ENCODE measurements around the gene PHLDA2. TPM values are rescaled to one million over a fixed set of nuclear protein-coding genes. Genes with fewer than 3 reads are reported as not detected.

PHLDA2 gene
- total and polyA plus RNA-seq, 5 experiments from 2014 or later = 0.69 to 0.83 TPM; not detected in 3

DNA sequence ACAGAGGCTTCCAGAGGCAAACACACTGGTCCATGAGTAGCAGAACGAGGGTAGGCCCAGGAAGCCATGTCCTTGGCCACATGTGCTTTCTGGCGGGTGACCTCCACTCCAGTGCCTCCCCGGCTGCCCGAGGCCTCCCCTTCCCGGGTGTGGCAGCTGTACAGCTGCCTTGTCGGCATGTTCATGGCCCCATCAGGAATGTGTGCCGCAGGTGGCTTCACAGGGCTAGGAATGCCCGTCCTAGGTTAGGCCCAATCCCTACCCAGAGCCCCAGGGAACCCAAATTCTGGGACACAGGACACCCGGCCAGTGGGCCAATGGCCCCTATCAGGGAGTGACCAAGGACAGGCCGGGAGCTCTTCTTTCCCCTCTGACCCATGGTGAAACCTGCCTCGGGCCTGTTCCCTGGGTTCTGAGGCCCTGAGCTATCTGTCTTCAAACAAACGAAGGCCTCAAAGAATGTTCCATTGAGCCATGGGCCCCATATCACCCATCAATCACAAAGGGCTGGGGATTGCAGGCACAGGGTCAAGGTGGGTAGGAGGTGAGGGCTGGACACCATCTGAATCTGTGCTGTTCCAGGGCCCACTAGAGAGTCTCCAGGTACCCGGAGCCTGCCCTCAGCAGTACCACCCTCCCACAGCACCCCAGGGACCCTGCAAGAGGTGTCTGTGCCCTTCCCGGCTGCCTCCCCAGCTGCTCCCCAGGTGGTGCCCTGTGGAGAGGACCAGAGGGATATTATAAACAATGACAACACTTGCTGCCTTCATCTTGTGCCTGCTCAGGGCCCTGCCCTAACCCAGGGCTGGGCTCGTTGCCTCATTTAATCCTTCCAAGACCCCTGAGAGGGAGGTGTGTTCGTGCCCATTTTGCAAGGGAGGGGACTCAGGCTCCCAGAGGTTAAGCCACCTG lies 39.6 kb downstream of the PHLDA2 start:
- ATAC-seq (no peak), DNase-seq (no peak)
- Mint-ChIP-seq H3K27ac (peak overlapping the region in 5 of 10 donors; percentile 3 to 84 (median 44)), H3K27me3 (no peaks in the 10 kb centered on the region), H3K9me3 (no peaks in the 10 kb centered on the region), H3K36me3 (no peaks in the 10 kb centered on the region), H3K4me1 (peaks cover 25 to 39% (median 39%) of the 10 kb centered on the region in 4 donors), H3K4me3 (peak overlapping the region in 1 of 10 donors; percentile 9)
- POLR2A ChIA-PET = interaction anchor here (3.2 to 4.4 kb wide), 2 partner anchors 356 kb away, joined by 31 to 57 read pairs; no protein-coding TSS in a partner anchor

DNA sequence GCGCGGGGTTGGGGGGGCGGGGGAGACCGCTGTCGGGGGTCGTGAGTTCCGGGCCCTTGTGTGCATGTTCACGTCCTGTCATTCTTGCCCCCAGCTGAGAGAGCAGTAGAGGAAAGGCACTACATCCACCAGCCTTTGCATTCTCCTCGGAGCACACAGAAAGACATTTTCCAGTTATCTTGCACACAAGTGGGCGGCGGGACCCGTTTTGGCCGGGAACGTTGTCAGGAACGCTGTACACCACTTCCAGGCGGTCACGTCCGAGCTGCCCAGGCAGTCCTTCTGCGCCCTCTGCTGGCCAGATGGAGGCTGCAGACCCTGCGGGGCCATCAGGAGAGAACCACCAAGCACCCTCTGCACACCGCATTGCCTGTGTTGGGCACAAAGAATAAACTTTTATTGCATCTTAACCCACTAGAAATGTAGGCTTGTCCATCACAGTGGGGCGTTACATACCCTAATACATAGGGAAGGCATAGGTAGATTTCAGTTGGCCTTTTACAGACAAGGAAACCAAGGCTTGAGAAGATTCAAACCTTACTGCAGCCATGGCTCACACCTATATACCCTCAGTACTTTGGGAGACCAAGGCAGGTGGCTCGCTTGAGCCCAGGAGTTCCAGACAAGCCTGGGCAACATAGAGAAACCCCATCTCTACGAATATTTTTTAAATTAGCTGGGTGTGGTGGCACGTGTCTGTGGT lies 40.8 kb downstream of the PHLDA2 start:
- Mint-ChIP-seq H3K4me3 (peak overlapping the region in 4 of 10 donors; percentile 17 to 45 (median 40)), H3K27ac (peak overlapping the region in 5 of 10 donors; percentile 34 to 77 (median 58)), H3K4me1 (peaks cover 25 to 37% (median 37%) of the 10 kb centered on the region in 4 donors), H3K36me3 (no peaks in the 10 kb centered on the region), H3K9me3 (no peaks in the 10 kb centered on the region), H3K27me3 (no peaks in the 10 kb centered on the region)
- ATAC-seq (peak; percentile 27 to 31), DNase-seq (peak; percentile 67 to 90 (median 82))
- POLR2A ChIA-PET = interaction anchor here (1.0 to 4.4 kb wide), 3 partner anchors 10 to 355 kb away, joined by 3 to 57 read pairs (median 3); no protein-coding TSS in a partner anchor

DNA sequence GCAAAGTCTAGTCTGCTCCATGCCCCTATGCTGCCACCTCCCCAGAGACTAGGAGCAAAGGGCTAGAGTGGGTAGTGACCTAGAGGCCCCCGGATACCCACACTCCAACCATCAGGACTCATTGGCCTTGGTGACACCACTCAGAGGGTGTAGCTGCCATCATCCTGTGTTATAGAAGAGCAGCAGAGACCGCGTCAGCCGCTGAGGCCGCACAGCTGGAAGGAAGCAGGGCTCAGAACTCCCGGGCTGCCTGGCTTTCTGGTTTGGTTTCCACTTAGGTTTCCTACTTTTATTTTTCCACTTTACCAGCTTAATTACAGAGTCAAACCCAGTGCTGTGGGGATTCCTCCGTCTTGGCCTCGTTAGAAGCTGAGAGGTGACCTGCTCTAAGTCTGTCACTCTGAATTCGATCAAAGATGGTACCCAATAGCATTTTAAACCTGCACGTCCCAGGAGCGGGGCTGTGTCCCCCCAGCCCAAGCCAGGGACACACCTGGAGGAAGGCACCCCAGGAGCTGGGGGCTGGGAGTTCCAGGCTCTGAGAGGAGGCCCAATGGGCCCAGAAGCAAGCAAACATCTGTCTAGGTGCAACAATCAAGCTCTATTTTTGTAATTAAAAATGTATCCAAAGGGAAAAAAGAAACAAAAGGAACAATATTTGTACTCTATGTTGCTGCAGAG lies 41.6 kb downstream of the PHLDA2 start:
- Mint-ChIP-seq H3K4me1 (peaks cover 22 to 40% (median 34%) of the 10 kb centered on the region in 4 donors), H3K9me3 (no peaks in the 10 kb centered on the region), H3K27ac (peak overlapping the region in 9 of 10 donors; percentile 32 to 92 (median 70)), H3K4me3 (peak overlapping the region in 8 of 10 donors; percentile 36 to 80 (median 68)), H3K36me3 (no peaks in the 10 kb centered on the region), H3K27me3 (peaks cover 0 to 2% (median 0%) of the 10 kb centered on the region in 5 donors)
- ATAC-seq = no peak
- POLR2A ChIA-PET = interaction anchor here (1.0 to 4.4 kb wide), 5 partner anchors 11 to 354 kb away, joined by 3 to 57 read pairs (median 3); a partner anchor contains a TSS
- DNase-seq = no peak

DNA sequence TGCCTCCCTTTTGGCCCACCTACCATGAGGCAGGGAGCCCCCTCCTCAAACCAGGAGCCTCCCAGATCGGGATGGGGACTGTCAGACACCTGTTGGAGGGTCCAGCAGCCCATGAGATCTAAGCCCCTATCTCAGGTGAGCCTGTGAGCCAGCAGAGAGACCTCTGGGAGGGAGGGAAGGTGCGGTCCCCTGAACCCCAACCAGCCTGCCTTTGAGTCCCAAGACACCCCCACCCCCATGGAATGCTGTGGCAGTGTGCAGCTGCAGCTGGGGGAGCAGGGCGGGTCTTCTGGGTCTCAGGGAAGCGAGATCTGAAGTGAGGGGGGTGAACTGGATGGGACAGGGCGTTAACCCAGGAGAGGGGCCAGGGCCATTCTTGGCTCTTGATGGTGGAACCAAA lies 42.3 kb downstream of the PHLDA2 start:
- ATAC-seq (no peak), DNase-seq (no peak)
- H3K4me1 Mint-ChIP-seq = peaks cover 20 to 36% (median 29%) of the 10 kb centered on the region in 4 donors
- POLR2A ChIA-PET = interaction anchor here (1.0 to 4.4 kb wide), 4 partner anchors 11 to 354 kb away, joined by 3 to 57 read pairs (median 4); a partner anchor contains a TSS
- peak overlapping the region in 9 of 10 donors; percentile 30 to 92 (median 70) for H3K27ac Mint-ChIP-seq
- H3K4me3 Mint-ChIP-seq = peak overlapping the region; percentile 39 to 80 (median 66)
- H3K27me3 Mint-ChIP-seq = peaks cover 0 to 2% (median 0%) of the 10 kb centered on the region in 5 donors
- H3K36me3 Mint-ChIP-seq = no peaks in the 10 kb centered on the region
- no peaks in the 10 kb centered on the region for H3K9me3 Mint-ChIP-seq

DNA sequence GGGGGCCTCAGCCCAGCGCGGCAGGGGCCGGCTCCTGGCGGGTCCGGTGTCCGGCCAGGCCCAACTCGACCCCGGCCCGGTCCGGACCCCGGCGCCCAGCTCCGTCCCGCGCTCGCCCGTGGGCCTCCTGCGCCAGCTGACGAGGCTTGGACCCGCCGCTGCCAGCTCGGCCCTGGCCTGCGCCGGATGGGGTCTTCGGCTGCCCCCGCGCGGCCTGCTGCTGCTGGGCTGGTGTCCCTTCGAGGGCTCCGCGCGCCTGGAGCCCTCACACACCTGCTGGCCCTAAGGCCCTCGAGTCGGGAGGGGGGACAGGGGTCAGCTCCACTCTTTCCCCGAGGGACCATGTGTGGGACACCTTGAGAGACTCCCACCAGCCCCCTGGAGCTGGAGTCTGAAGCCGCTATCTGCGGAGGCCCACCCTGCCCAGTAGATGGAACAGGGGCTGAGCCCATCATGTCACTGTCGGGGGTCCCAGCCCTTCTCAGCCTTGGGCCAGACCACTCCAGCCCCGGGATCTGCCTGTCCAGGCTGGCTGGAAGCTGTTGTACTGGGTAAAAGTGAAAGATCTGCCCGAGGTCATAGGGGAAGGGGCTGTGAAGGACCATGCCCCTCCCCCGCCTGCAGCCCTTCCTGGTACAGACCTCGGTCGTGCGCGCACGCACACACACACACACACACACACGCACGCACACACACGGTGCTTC lies 42.9 kb downstream of the PHLDA2 start:
- POLR2A ChIA-PET = interaction anchor here (0.6 to 4.4 kb wide), 5 partner anchors 12 to 1114 kb away, joined by 3 to 57 read pairs (median 4); partner anchors contain the start of genes C11orf21 and TSPAN32
- Mint-ChIP-seq H3K4me1 (peaks cover 15 to 30% (median 23%) of the 10 kb centered on the region in 4 donors), H3K9me3 (no peaks in the 10 kb centered on the region), H3K27me3 (peaks cover 0 to 2% (median 0%) of the 10 kb centered on the region in 5 donors), H3K27ac (peak overlapping the region in 8 of 10 donors; percentile 4 to 92 (median 54)), H3K4me3 (peak overlapping the region; percentile 28 to 80 (median 56)), H3K36me3 (no peaks in the 10 kb centered on the region)
- ATAC-seq (peak in 1 of 2 donors; percentile 5), DNase-seq (peak in 6 of 10 donors; percentile 12 to 71 (median 36))

DNA sequence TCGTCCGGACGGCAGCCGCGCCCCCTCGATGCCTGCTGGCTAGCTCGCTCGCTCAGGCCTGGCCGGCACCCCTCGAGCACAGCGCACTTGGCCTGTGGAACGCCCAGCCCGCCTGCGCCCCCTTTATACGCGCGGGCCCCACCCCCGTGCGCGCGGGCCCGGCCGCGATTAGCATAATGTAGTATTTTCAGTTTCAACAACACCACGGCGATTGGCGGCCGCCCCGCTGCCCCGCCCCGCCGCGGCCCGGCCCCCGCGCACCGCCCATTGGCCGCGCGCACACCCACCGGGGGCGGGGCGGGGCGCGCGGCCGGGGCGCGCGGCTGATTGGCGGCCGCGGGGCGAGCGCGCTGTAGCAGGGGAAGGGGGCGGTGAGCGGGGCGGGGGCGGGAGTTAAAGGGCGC lies 43.5 kb downstream of the PHLDA2 start, which contains the start of gene CDKN1C:
TSS of gene CDKN1C (minus strand) at position 98 of the 404 bp plus-strand sequence. CDS start 319 bp downstream, outside the sequence.
- Mint-ChIP-seq H3K27me3 (peaks cover 0 to 2% (median 0%) of the 10 kb centered on the region in 5 donors), H3K4me3 (peak within 1 kb of the TSS; percentile 82 to 94 (median 90)), H3K9me3 (no peaks in the 10 kb centered on the region), H3K27ac (peak within 1 kb of the TSS in 9 of 10 donors; percentile 30 to 92 (median 74)), H3K4me1 (peaks cover 15 to 26% (median 20%) of the 10 kb centered on the region in 4 donors), H3K36me3 (no peaks in the 10 kb centered on the region)
- DNase-seq (peak; percentile 71 to 91 (median 84)), ATAC-seq (peak; percentile 86 to 91)
- POLR2A ChIA-PET = interaction anchor here (0.6 to 4.4 kb wide), 5 partner anchors 12 to 1114 kb away, joined by 3 to 57 read pairs (median 4); partner anchors contain the start of genes C11orf21 and TSPAN32

DNA sequence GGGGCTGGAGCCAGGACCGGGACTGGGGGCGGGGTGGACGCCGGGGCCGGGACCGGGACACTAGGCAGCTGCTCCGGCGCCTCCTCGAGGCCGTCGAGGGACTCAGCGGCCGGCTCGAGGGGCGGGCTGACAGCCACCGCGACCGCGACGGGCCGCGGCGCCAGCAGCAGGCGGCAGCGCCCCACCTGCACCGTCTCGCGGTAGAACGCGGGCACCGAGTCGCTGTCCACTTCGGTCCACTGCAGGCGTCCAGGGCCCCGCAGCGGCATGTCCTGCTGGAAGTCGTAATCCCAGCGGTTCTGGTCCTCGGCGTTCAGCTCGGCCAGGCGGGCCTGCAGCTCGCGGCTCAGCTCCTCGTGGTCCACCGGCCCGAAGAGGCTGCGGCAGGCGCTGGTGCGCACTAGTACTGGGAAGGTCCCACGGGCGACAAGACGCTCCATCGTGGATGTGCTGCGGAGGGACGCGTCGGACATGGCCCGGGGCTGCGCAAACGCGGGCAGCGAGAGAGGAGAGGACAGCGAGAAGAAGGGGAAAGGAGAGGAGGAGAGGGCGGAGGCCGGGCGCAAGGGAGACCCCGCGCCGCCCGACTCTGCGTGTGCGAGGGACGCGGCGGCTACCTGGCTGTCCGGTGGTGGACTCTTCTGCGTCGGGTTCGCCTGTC lies 44.1 kb downstream of the PHLDA2 start:
- Mint-ChIP-seq H3K27me3 (peaks cover 0 to 2% (median 0%) of the 10 kb centered on the region in 5 donors), H3K9me3 (no peaks in the 10 kb centered on the region), H3K27ac (peak overlapping the region in 6 of 10 donors; percentile 40 to 85 (median 62)), H3K36me3 (no peaks in the 10 kb centered on the region), H3K4me3 (peak overlapping the region; percentile 82 to 94 (median 90)), H3K4me1 (peaks cover 15 to 26% (median 20%) of the 10 kb centered on the region in 4 donors)
- POLR2A ChIA-PET = interaction anchor here (1.2 to 1.6 kb wide), 2 partner anchors 17 to 584 kb away, joined by 4 to 5 read pairs; partner anchors contain the start of genes C11orf21 and TSPAN32
- DNase-seq (peak in 4 of 10 donors; percentile 32 to 34 (median 32)), ATAC-seq (peak; percentile 15 to 17)

DNA sequence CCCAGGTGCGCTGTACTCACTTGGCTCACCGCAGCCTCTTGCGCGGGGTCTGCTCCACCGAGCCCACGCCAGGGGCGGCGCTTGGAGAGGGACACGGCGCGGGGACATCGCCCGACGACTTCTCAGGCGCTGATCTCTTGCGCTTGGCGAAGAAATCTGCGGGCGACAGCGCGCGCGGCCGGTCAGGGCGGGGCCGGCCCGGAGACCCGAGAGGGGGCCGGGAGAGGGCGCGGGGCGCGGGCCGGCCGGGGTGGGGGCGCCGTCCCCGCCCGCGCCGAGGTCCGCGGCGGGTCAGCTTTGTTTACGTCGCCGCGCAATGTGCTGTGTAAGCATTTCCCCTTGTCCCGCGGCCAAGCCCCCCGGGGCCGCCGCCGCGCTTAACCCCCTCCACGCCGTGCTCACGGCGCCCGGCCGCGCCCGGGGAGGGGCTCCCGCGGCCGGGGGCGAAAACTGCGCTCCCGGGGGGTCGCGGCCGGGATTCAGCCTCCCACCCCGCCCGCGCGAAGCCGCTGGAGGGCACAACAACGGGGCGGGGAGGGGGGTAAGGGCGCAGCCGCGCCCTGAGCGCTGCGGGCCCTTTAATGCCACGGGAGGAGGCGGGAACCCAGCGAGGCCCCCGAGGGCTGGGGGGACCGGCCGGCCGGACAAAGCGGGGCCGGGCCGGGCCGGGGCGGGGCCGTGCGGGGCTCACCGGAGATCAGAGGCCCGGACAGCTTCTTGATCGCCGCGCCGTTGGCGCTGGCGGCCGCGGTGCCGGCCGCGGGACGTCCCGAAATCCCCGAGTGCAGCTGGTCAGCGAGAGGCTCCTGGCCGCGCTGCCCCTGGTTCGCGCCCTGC lies 45.0 kb downstream of the PHLDA2 start:
- Mint-ChIP-seq H3K4me1 (peaks cover 13 to 26% (median 19%) of the 10 kb centered on the region in 4 donors), H3K9me3 (no peaks in the 10 kb centered on the region), H3K36me3 (no peaks in the 10 kb centered on the region), H3K4me3 (peak overlapping the region in 3 of 10 donors; percentile 39 to 77 (median 54)), H3K27ac (no peak overlapping the region), H3K27me3 (peaks cover 0 to 2% (median 0%) of the 10 kb centered on the region in 5 donors)
- DNase-seq (peak in 1 of 10 donors; percentile 21), ATAC-seq (no peak)
- POLR2A ChIA-PET = interaction anchor here (1.0 to 1.6 kb wide), 2 partner anchors 18 to 351 kb away, joined by 5 read pairs; no protein-coding TSS in a partner anchor

DNA sequence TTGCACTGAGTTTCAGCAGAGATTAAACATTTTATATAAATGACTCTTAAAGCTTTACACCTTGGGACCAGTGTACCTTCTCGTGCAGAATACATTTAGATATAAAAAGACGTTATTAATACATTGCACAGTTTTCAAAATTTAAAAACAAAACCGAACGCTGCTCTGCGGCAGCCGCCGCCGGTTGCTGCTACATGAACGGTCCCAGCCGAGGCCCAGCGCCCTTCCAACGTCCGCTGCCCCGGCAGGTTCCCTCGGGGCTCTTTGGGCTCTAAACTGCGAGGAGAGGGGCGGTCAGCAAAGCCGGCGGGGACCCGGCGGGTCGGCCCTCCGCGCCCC lies 45.6 kb downstream of the PHLDA2 start:
- Mint-ChIP-seq H3K9me3 (no peaks in the 10 kb centered on the region), H3K4me3 (peak overlapping the region; percentile 33 to 80 (median 68)), H3K27me3 (peaks cover 0 to 2% (median 0%) of the 10 kb centered on the region in 5 donors), H3K36me3 (no peaks in the 10 kb centered on the region), H3K27ac (peak overlapping the region in 3 of 10 donors; percentile 3 to 33 (median 6)), H3K4me1 (peaks cover 13 to 26% (median 19%) of the 10 kb centered on the region in 4 donors)
- ATAC-seq = no peak
- no peak for DNase-seq
- POLR2A ChIA-PET = interaction anchor here (1.0 kb wide), 1 partner anchor 350 kb away, joined by 5 read pairs; no protein-coding TSS in a partner anchor
